GM10248 (cell line): ENCODE results near the gene CEP295NL.

Experiments used
- CTCF ChIA-PET: fragments of 300-600 bp; sonication (Branson Sonifier 250); formaldehyde crosslinking; extraction: SDS; loops from one replicate; lab custom pipeline; 2021; ENCODE audit warnings: antibody characterized with exemption; lab: Yijun Ruan, JAX
- POLR2A ChIA-PET: fragments of 350-650 bp; sonication (Branson Sonifier 250); formaldehyde crosslinking; extraction: SDS; loops from one replicate; lab custom pipeline; 2020; ENCODE audit warnings: antibody characterized with exemption; lab: Yijun Ruan, JAX
- DNase-seq: peaks from one replicate; pipeline ENCODE4 v3.0.0; 2012; ENCODE audit errors: extremely low spot score
- CTCF ChIP-seq: IDR thresholded peaks from 2 replicates; pipeline ENCODE4 v1.5.1; 2012; ENCODE audit warnings: mild to moderate bottlenecking, low read depth; ENCODE audit errors: extremely low read depth, missing control alignments, control extremely low read depth

The CEP295NL gene

GRCh38 chr17:78922816-78923498 lies 20.0 kb upstream of the CEP295NL start:
- CTCF ChIA-PET, result no interaction called here
- POLR2A ChIA-PET, result no interaction called here
- no peak for DNase-seq
- no peak for TF ChIP-seq CTCF

- CTCF ChIA-PET, result no interaction called here
- POLR2A ChIA-PET, result no interaction called here
Measured at GRCh38 chr17:78921437-78921971, 18.5 kb upstream of the CEP295NL start.

GRCh38 chr17:78920528-78920927 lies 17.5 kb upstream of the CEP295NL start:
- ChIA-PET POLR2A (no interaction called here), CTCF (no interaction called here)
- TF ChIP-seq CTCF, result no peak

More at GRCh38 chr17:78921437-78921971, 18.5 kb upstream of the CEP295NL start:
- no peak for TF ChIP-seq CTCF
- DNase-seq, result no peak

GRCh38 chr17:78919861-78920450 lies 17.0 kb upstream of the CEP295NL start:
- no peak for DNase-seq
- CTCF ChIA-PET, result no interaction called here
- POLR2A ChIA-PET, result no interaction called here
- no peak for TF ChIP-seq CTCF

More at GRCh38 chr17:78920528-78920927, 17.5 kb upstream of the CEP295NL start:
- no peak for DNase-seq

GRCh38 chr17:78918979-78919378 lies 16.0 kb upstream of the CEP295NL start:
- no peak for TF ChIP-seq CTCF
- no peak for DNase-seq
- ChIA-PET POLR2A (no interaction called here), CTCF (no interaction called here)

GRCh38 chr17:78917451-78918275 lies 14.7 kb upstream of the CEP295NL start:
- TF ChIP-seq CTCF, result no peak
- CTCF ChIA-PET, result no interaction called here
- POLR2A ChIA-PET, result no interaction called here
- no peak for DNase-seq
